ENCODE measurements around the gene TPI1.

Gene TPI1

GRCh38 chr12:6867413-6868210 is at the start of gene TPI1:
TSS of gene TPI1 (plus strand) at chr12:6867531. CDS start at chr12:6867567, 36 bp downstream.
- in situ Hi-C loops (cut with MboI; ENCODE audit: low sequenced_read_pairs) = no loop called here

- in situ Hi-C loops (cut with MboI; ENCODE audit: low sequenced_read_pairs) = no loop called here
Measured at GRCh38 chr12:6817662-6818157, 49.6 kb upstream of the TPI1 start.

GRCh38 chr12:6818222-6818621 is 49.1 kb upstream of the TPI1 start:
- in situ Hi-C loops (cut with MboI; ENCODE audit: low sequenced_read_pairs) = no loop called here

GRCh38 chr12:6818645-6819044 is 48.7 kb upstream of the TPI1 start:
- in situ Hi-C loops (cut with MboI; ENCODE audit: low sequenced_read_pairs) = no loop called here

- in situ Hi-C loops (cut with MboI; ENCODE audit: low sequenced_read_pairs) = loop anchor here (10.0 kb wide), 1 partner anchor 65 kb away; the partner anchor contains the start of gene MLF2
Measured at GRCh38 chr12:6819106-6820030, 48.0 kb upstream of the TPI1 start.

- in situ Hi-C loops (cut with MboI; ENCODE audit: low sequenced_read_pairs) = loop anchor here (10.0 kb wide), 1 partner anchor 65 kb away; the partner anchor contains the start of gene MLF2
Measured at GRCh38 chr12:6820166-6820565, 47.2 kb upstream of the TPI1 start.

- in situ Hi-C loops (cut with MboI; ENCODE audit: low sequenced_read_pairs) = loop anchor here (10.0 kb wide), 1 partner anchor 67 kb away; the partner anchor contains the start of gene MLF2
Measured at GRCh38 chr12:6821591-6822425, 45.5 kb upstream of the TPI1 start, which contains the start of gene GPR162. TSS of gene GPR162 (plus strand) at chr12:6821821. CDS start at chr12:6823899, 2,078 bp downstream.

- in situ Hi-C loops (cut with MboI; ENCODE audit: low sequenced_read_pairs) = loop anchor here (10.0 kb wide), 1 partner anchor 68 kb away; the partner anchor contains the start of gene MLF2
Measured at GRCh38 chr12:6822426-6823135, 44.8 kb upstream of the TPI1 start.

GRCh38 chr12:6823182-6824084 is 43.9 kb upstream of the TPI1 start:
- in situ Hi-C loops (cut with MboI; ENCODE audit: low sequenced_read_pairs) = loop anchor here (10.0 kb wide), 1 partner anchor 69 kb away; the partner anchor contains the start of gene MLF2

- in situ Hi-C loops (cut with MboI; ENCODE audit: low sequenced_read_pairs) = loop anchor here (10.0 kb wide), 1 partner anchor 69 kb away; the partner anchor contains the start of gene MLF2
Measured at GRCh38 chr12:6824085-6824775, 43.1 kb upstream of the TPI1 start.

- in situ Hi-C loops (cut with MboI; ENCODE audit: low sequenced_read_pairs) = loop anchor here (10.0 kb wide), 1 partner anchor 70 kb away; the partner anchor contains the start of gene MLF2
Measured at GRCh38 chr12:6824901-6825381, 42.4 kb upstream of the TPI1 start.

GRCh38 chr12:6825398-6826124 is 41.8 kb upstream of the TPI1 start:
- in situ Hi-C loops (cut with MboI; ENCODE audit: low sequenced_read_pairs) = loop anchor here (10.0 kb wide), 1 partner anchor 71 kb away; the partner anchor contains the start of gene MLF2

- in situ Hi-C loops (cut with MboI; ENCODE audit: low sequenced_read_pairs) = loop anchor here (10.0 kb wide), 1 partner anchor 71 kb away; the partner anchor contains the start of gene MLF2
Measured at GRCh38 chr12:6826125-6826733, 41.1 kb upstream of the TPI1 start.

- in situ Hi-C loops (cut with MboI; ENCODE audit: low sequenced_read_pairs) = loop anchor here (10.0 kb wide), 1 partner anchor 72 kb away; the partner anchor contains the start of gene MLF2
Measured at GRCh38 chr12:6826734-6827436, 40.4 kb upstream of the TPI1 start.

GRCh38 chr12:6827437-6827911 is 39.9 kb upstream of the TPI1 start:
- in situ Hi-C loops (cut with MboI; ENCODE audit: low sequenced_read_pairs) = loop anchor here (10.0 kb wide), 1 partner anchor 73 kb away; the partner anchor contains the start of gene MLF2

All from HL-60/S4 treated with phorbol 12-myristate 13-acetate at 8.2 ng/mL for 4 days and 3 days (cell line).